Gastroesophageal sphincter (tissue), 3 donors: Measurements from ENCODE around the gene WDR88.

Source experiments
- CTCF ChIP-seq, 4 experiments: fragments of 200-600 bp in 2 of 4; fragments of 450-650 bp in 2 of 4; sonication (generic) in 1 of 4; IDR thresholded peaks; one replicate each; pipeline ENCODE4 v1.5.1; 2017 to 2019; ENCODE audit warnings: antibody characterized with exemption in 4 of 4, mild to moderate bottlenecking in 2 of 4, moderate library complexity in 2 of 4
- EP300 ChIP-seq: sonication (generic); formaldehyde crosslinking; IDR thresholded peaks from one replicate; pipeline ENCODE4 v1.6.1; 2017; ENCODE audit warnings: antibody characterized with exemption, mild to moderate bottlenecking

GRCh38 chr19:33124207-33125098 lies 7.5 kb upstream of the WDR88 start:
- TF ChIP-seq CTCF (IDR thresholded peaks at IDR 0.05) (no peak), EP300 (no peak)
